OCI-LY3 (cell line): ENCODE data around the gene PCNX3.

Experiments used
- H2AFZ ChIP-seq: fragments of 200-600, 300-600 bp; shearing (Covaris generic); 2 replicates; pipeline ENCODE4 v1.6.0; 2014; ENCODE audit warnings: antibody characterized with exemption, low read depth, low read length
- H3K27ac ChIP-seq: fragments of 200-600, 300-600 bp; sonication (generic); 2 replicates; pipeline ENCODE4 v1.5.1; 2014; ENCODE audit warnings: mild to moderate bottlenecking, low read length, moderate library complexity, mixed read lengths
- H3K27me3 ChIP-seq: fragments of 200-600, 300-600 bp; sonication (generic); 2 replicates; pipeline ENCODE4 v1.6.1; 2014; ENCODE audit warnings: low read depth, low read length, mixed read lengths
- H3K36me3 ChIP-seq: fragments of 200-600, 300-600 bp; sonication (generic); replicated peaks from 2 replicates; pipeline ENCODE3; 2014; ENCODE audit warnings: low read depth, low read length, mixed read lengths
- H3K4me1 ChIP-seq: fragments of 300-600, 200-600 bp; sonication (generic); 2 replicates; pipeline ENCODE4 v1.6.1; 2014; ENCODE audit warnings: low read length, mixed read lengths
- H3K4me2 ChIP-seq: fragments of 200-600, 300-600 bp; sonication (generic); 2 replicates; pipeline ENCODE4 v1.6.1; 2014; ENCODE audit warnings: low read length, mixed read lengths
- H3K4me3 ChIP-seq: fragments of 300-600, 200-600 bp; sonication (generic); 2 replicates; pipeline ENCODE4 v1.5.1; 2014; ENCODE audit warnings: antibody characterized with exemption, mild to moderate bottlenecking, low read length, moderate library complexity
- H3K79me2 ChIP-seq: fragments of 300-600, 200-600 bp; shearing (Covaris generic); 2 replicates; pipeline ENCODE4 v1.6.1; 2014; ENCODE audit warnings: mild to moderate bottlenecking, low read length, mixed read lengths
- H3K9ac ChIP-seq: fragments of 300-600, 200-600 bp; shearing (Covaris generic); 2 replicates; pipeline ENCODE4 v1.6.0; 2014; ENCODE audit warnings: mild to moderate bottlenecking, low read length, moderate library complexity
- H3K9me3 ChIP-seq: fragments of 200-600, 300-600 bp; shearing (Covaris generic); 2 replicates; pipeline ENCODE4 v1.6.1; 2014; ENCODE audit warnings: low read length, mixed read lengths; ENCODE audit not compliant: insufficient read depth
- H4K20me1 ChIP-seq: fragments of 200-600, 300-600 bp; sonication (generic); 2 replicates; pipeline ENCODE4 v1.6.1; 2016; ENCODE audit warnings: low read length, mixed read lengths; ENCODE audit not compliant: insufficient read depth
- EZH2phosphoT487 ChIP-seq: fragments of 200-600 bp; shearing (Covaris generic); IDR thresholded peaks from 2 replicates; pipeline ENCODE4 v1.6.1; 2018; ENCODE audit warnings: antibody characterized with exemption, mixed run types, low read depth
- TF ChIP-seq, protein P1 (sequence below): fragments of 200-600, 300-600 bp; sonication (generic); IDR thresholded peaks from 2 replicates; pipeline ENCODE4 v1.5.1; 2014; ENCODE audit warnings: antibody characterized with exemption, low read length, low read depth

The PCNX3 gene

DNA sequence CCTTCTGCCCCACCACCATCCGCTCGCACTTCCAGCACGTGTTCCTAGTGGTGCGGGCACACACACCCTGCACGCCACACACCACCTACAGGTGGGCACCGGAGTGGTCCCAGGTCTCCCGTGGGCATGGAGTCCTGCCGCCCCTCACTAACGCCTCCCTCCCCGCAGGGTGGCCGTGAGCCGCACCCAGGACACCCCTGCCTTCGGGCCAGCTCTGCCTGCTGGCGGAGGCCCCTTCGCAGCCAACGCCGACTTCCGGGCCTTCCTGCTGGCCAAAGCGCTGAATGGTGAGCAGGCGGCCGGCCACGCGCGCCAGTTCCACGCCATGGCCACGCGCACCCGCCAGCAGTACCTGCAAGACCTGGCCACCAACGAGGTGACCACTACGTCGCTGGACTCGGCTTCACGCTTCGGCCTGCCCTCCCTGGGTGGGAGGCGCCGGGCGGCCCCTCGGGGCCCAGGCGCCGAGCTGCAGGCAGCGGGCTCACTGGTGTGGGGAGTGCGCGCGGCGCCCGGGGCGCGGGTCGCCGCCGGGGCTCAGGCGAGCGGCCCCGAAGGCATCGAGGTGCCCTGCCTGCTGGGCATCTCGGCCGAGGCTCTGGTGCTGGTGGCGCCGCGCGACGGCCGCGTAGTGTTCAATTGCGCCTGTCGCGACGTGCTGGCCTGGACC is 30.8 kb downstream of the PCNX3 start:
- no peaks in the 10 kb centered on the region for H3K4me1 ChIP-seq
- no peak overlapping the region for H3K9ac ChIP-seq
- no peaks in the 10 kb centered on the region for H3K79me2 ChIP-seq
- H3K36me3 ChIP-seq, result peaks cover 62% of the 10 kb centered on the region
- H2AFZ ChIP-seq, result no peak overlapping the region
- H3K27ac ChIP-seq, result no peak overlapping the region
- H4K20me1 ChIP-seq, result peaks cover 2% of the 10 kb centered on the region; the same call in 1 of the 2 replicates
- no peaks in the 10 kb centered on the region for H3K9me3 ChIP-seq
- H3K4me2 ChIP-seq, result no peak overlapping the region
- H3K4me3 ChIP-seq, result no peak overlapping the region
- no peaks in the 10 kb centered on the region for H3K27me3 ChIP-seq
- TF ChIP-seq, protein P1, sequence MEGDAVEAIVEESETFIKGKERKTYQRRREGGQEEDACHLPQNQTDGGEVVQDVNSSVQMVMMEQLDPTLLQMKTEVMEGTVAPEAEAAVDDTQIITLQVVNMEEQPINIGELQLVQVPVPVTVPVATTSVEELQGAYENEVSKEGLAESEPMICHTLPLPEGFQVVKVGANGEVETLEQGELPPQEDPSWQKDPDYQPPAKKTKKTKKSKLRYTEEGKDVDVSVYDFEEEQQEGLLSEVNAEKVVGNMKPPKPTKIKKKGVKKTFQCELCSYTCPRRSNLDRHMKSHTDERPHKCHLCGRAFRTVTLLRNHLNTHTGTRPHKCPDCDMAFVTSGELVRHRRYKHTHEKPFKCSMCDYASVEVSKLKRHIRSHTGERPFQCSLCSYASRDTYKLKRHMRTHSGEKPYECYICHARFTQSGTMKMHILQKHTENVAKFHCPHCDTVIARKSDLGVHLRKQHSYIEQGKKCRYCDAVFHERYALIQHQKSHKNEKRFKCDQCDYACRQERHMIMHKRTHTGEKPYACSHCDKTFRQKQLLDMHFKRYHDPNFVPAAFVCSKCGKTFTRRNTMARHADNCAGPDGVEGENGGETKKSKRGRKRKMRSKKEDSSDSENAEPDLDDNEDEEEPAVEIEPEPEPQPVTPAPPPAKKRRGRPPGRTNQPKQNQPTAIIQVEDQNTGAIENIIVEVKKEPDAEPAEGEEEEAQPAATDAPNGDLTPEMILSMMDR, result no peak
- TF ChIP-seq EZH2phosphoT487, result no peak

DNA sequence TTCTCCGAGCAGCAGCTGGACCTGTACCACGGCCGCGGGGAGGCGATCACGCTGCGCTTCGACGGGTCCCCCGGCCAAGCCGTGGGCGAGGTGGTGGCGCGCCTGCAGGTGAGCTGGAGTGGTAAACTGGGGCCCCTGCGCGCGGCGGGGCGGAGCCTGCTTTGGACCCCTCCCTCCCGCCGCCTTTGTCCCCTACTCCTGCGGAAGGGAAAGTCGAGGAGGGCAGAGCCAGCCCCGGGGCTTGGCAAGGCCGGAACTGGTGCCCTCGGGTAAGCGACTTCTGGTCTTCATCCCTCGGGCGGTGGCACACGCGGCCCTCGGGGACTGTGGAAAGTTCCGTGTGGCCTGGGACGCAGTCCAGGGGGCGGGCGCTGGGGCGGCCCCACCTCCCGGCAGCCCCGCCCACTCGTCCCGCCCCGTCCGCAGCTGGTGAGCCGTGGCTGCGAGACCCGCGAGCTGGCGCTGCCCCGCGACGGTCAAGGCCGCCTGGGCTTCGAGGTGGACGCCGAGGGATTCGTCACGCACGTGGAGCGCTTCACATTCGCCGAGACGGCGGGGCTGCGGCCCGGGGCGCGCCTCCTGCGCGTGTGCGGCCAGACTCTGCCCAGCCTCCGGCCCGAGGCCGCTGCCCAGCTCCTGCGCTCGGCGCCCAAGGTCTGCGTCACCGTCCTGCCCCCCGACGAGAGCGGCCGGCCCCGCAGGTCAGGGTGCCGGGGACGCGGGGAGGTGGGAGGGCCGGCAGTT is 31.6 kb downstream of the PCNX3 start:
- TF ChIP-seq EZH2phosphoT487, result no peak
- TF ChIP-seq, protein P1, result no peak
- H3K4me3 ChIP-seq, result no peak overlapping the region
- H3K79me2 ChIP-seq, result no peaks in the 10 kb centered on the region
- H3K9ac ChIP-seq, result no peak overlapping the region
- H3K27ac ChIP-seq, result no peak overlapping the region
- H4K20me1 ChIP-seq, result peaks cover 6% of the 10 kb centered on the region
- H3K4me1 ChIP-seq, result peaks cover 4% of the 10 kb centered on the region
- no peak overlapping the region for H3K4me2 ChIP-seq
- H3K9me3 ChIP-seq, result no peaks in the 10 kb centered on the region
- no peaks in the 10 kb centered on the region for H3K27me3 ChIP-seq
- H2AFZ ChIP-seq, result no peak overlapping the region
- H3K36me3 ChIP-seq, result peaks cover 58% of the 10 kb centered on the region

DNA sequence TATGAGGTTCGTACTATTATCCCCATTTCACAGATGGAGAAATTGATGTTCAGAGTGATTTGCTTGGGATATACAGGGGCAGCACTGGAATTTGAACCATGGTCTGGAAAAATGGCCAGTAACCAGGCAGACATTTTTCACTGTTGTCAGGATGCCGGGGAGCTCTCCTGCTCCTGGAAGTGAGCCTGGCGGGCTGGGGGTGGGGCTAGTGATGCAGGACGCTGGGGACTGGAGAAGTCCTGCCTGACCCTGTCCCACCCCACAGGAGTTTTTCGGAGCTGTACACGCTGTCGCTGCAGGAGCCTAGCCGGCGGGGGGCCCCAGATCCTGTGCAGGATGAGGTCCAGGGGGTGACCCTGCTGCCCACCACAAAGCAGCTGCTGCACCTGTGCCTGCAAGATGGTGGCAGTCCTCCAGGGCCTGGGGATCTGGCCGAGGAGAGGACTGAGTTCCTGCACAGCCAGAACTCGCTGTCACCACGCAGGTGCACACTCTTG is 33.5 kb downstream of the PCNX3 start:
- peaks cover 6% of the 10 kb centered on the region for H4K20me1 ChIP-seq

More for the DNA sequence above, 33.5 kb downstream of the PCNX3 start:
- Histone ChIP-seq H3K4me1 (peaks cover 15% of the 10 kb centered on the region), H3K27ac (no peak overlapping the region), H3K4me2 (no peak overlapping the region), H3K4me3 (no peak overlapping the region), H3K79me2 (no peaks in the 10 kb centered on the region), H3K36me3 (peaks cover 53% of the 10 kb centered on the region), H3K9me3 (no peaks in the 10 kb centered on the region), H2AFZ (no peak overlapping the region), H3K27me3 (no peaks in the 10 kb centered on the region), H3K9ac (no peak overlapping the region)
- TF ChIP-seq, protein P1, result no peak
- no peak for TF ChIP-seq EZH2phosphoT487
